Testis (tissue), 3 donors: ENCODE data around the gene MKKS. TPM values are rescaled to one million over a fixed set of nuclear protein-coding genes. Genes with fewer than 3 reads are reported as not detected.
"Not testable (repeated sequence)": the region's sequence is repeated elsewhere in the genome, so short reads cannot be mapped to it uniquely, and the experiment has no call there.

Source experiments
- DNase-seq: peaks from one replicate; pipeline ENCODE4 v3.0.0-alpha.2; 2019
- H3K27ac ChIP-seq, 2 donors: fragments of 200-600 bp; sonication (generic); one replicate each; pipeline ENCODE4 v1.5.1; 2019
- H3K27me3 ChIP-seq: fragments of 200-600 bp; sonication (generic); one replicate; pipeline ENCODE4 v1.5.1; 2019
- H3K36me3 ChIP-seq: fragments of 200-600 bp; sonication (generic); one replicate; pipeline ENCODE4 v1.5.1; 2017; ENCODE audit warnings: low read depth; ENCODE audit errors: missing control alignments
- H3K4me1 ChIP-seq: fragments of 200-600 bp; sonication (generic); one replicate; pipeline ENCODE4 v1.5.1; 2019
- H3K4me3 ChIP-seq, 2 donors: fragments of 200-600 bp; sonication (generic); one replicate each; pipeline ENCODE4 v1.5.1; 2017 to 2019
- H3K9me3 ChIP-seq: fragments of 200-600 bp; sonication (generic); one replicate; pipeline ENCODE4 v1.5.1; 2017
- CTCF ChIP-seq, 3 experiments: fragments of 450-650 bp in 2 of 3; fragments of 200-600 bp in 1 of 3; sonication (generic) in 1 of 3; IDR thresholded peaks; one replicate each; pipeline ENCODE4 v1.5.1; 2016 to 2019; ENCODE audit warnings: antibody characterized with exemption in 3 of 3, mild to moderate bottlenecking in 2 of 3, moderate library complexity in 1 of 3
- POLR2A ChIP-seq: fragments of 450-650 bp; IDR thresholded peaks from one replicate; pipeline ENCODE4 v1.6.1; 2017; ENCODE audit warnings: antibody characterized with exemption, mild to moderate bottlenecking, moderate library complexity
- WGBS, 2 donors: methylation state at CpG; one replicate each; pipeline ENCODE4 v1.1.5; 2018; 5-methylcytosine and 5-hydroxymethylcytosine counted together
- intact Hi-C: fragments of 100-400 bp; cut with DNase I; formaldehyde crosslinking; loops from one replicate; pipeline ENCODE4 v1.15.1; 2023; ENCODE audit warnings: low total_unique reads
- polyA plus RNA-seq: library from polyadenylated mRNA; stranded (reverse); fragments of 350-450 nt; fragmentation: Illumina TruSeq; extraction: RNeasy Lipid Tissue Mini Kit (QIAGEN cat#74804); gene quantifications from one replicate; pipeline ENCODE4 v1.2.3, GENCODE V29; 2014; ENCODE audit warnings: low read depth, low replicate concordance; ENCODE audit not compliant: insufficient read depth
- total RNA-seq, 2 donors: library from RNA; depleted of rRNA; stranded (reverse); fragments of >200 nt; gene quantifications; one replicate each; pipeline ENCODE4 v1.2.3, GENCODE V29; 2016

Gene MKKS
- total and polyA plus RNA-seq, 3 donors from 2014 or later: 15.7 to 37.1 (median 16.0) TPM

- no peak overlapping the region for H3K4me3 ChIP-seq
- intact Hi-C loops: no loop called here
- no peak overlapping the region for H3K27ac ChIP-seq
- H3K27me3 ChIP-seq: no peaks in the 10 kb centered on the region
- 33 to 53% methylated on average over 3 of the region's 3 CpGs for WGBS, 2 donors
- DNase-seq: peak; percentile 82
- H3K4me1 ChIP-seq: peaks cover 17% of the 10 kb centered on the region
- H3K36me3 ChIP-seq: no peaks in the 10 kb centered on the region
- H3K9me3 ChIP-seq: no peaks in the 10 kb centered on the region
- TF ChIP-seq POLR2A: no peak
- TF ChIP-seq CTCF (IDR thresholded peaks at IDR 0.05): peak; percentile 71 to 76 (median 74)
Observed at GRCh38 chr20:10427060-10427692, 6.8 kb downstream of the MKKS start.

GRCh38 chr20:10423735-10424134, 10.3 kb downstream of the MKKS start:
- Histone ChIP-seq H3K4me1 (peaks cover 11% of the 10 kb centered on the region), H3K9me3 (no peaks in the 10 kb centered on the region), H3K27ac (no peak overlapping the region), H3K4me3 (no peak overlapping the region), H3K27me3 (no peaks in the 10 kb centered on the region), H3K36me3 (no peaks in the 10 kb centered on the region)
- intact Hi-C loops: no loop called here
- no peak for DNase-seq
- WGBS, 2 donors: 63 to 86% methylated on average over 2 of the region's 2 CpGs
- TF ChIP-seq CTCF (IDR thresholded peaks at IDR 0.05) (no peak), POLR2A (no peak)

- Histone ChIP-seq H3K27ac (no peak overlapping the region), H3K4me1 (no peaks in the 10 kb centered on the region), H3K4me3 (no peak overlapping the region), H3K9me3 (no peaks in the 10 kb centered on the region), H3K36me3 (no peaks in the 10 kb centered on the region), H3K27me3 (no peaks in the 10 kb centered on the region)
- TF ChIP-seq POLR2A: no peak
- no peak for TF ChIP-seq CTCF (IDR thresholded peaks at IDR 0.05)
- WGBS, 2 donors: 90 to 95% methylated on average over 5 of the region's 5 CpGs
- intact Hi-C loops: no loop called here
- DNase-seq: no peak
Observed at GRCh38 chr20:10419550-10420133, 14.4 kb downstream of the MKKS start.

GRCh38 chr20:10417218-10417617, 16.8 kb downstream of the MKKS start:
- DNase-seq, H3K9me3 ChIP-seq, H3K27ac ChIP-seq, intact Hi-C loops, H3K36me3 ChIP-seq, H3K4me3 ChIP-seq, H3K27me3 ChIP-seq, H3K4me1 ChIP-seq: not testable (repeated sequence)
- WGBS, 2 donors: 96 to 97% methylated on average over 2 of the region's 2 CpGs

GRCh38 chr20:10415013-10415650, 18.9 kb downstream of the MKKS start:
- DNase-seq: no peak
- no peaks in the 10 kb centered on the region for H3K9me3 ChIP-seq
- intact Hi-C loops: no loop called here
- no peaks in the 10 kb centered on the region for H3K4me1 ChIP-seq
- no peak for TF ChIP-seq CTCF (IDR thresholded peaks at IDR 0.05)
- no peak for TF ChIP-seq POLR2A
- H3K27ac ChIP-seq: no peak overlapping the region
- no peaks in the 10 kb centered on the region for H3K27me3 ChIP-seq
- 73 to 79% methylated on average over 3 of the region's 3 CpGs for WGBS, 2 donors
- H3K4me3 ChIP-seq: no peak overlapping the region
- no peaks in the 10 kb centered on the region for H3K36me3 ChIP-seq
